ENCODE results near the gene CHRNA3.

- TF ChIP-seq CTCF (IDR thresholded peaks at IDR 0.05): no peak
- TF ChIP-seq POLR2A (IDR thresholded peaks at IDR 0.05): no peak
- TF ChIP-seq EP300 (IDR thresholded peaks at IDR 0.05): no peak
Observed at GRCh38 chr15:78618064-78618463, 2.7 kb downstream of the CHRNA3 start.

Data from suprapubic skin (tissue), 3 donors.